Vagina (tissue), 2 donors: ENCODE results near the gene AARSD1. TPM values are rescaled to one million over a fixed set of nuclear protein-coding genes. Genes with fewer than 3 reads are reported as not detected.

Experiments used
- DNase-seq, 2 donors: peaks; one replicate each; pipeline ENCODE4 v3.0.0-alpha.2; 2017; ENCODE audit errors: extremely low spot score in 2 of 2
- H3K27ac ChIP-seq: fragments of 200-600 bp; sonication (generic); one replicate; pipeline ENCODE4 v1.5.1; 2019
- H3K27me3 ChIP-seq: fragments of 200-600 bp; sonication (generic); one replicate; pipeline ENCODE4 v1.5.1; 2019
- H3K36me3 ChIP-seq, 2 donors: fragments of 200-600 bp; sonication (generic); one replicate each; pipeline ENCODE4 v1.5.1; 2017 to 2019
- H3K4me1 ChIP-seq: fragments of 200-600 bp; sonication (generic); one replicate; pipeline ENCODE4 v1.5.1; 2019
- H3K4me3 ChIP-seq, 2 donors: fragments of 200-600 bp; sonication (generic); 1 replicate in 1 of 2; 2 replicates in 1 of 2; pipeline ENCODE4 v1.5.1; 2016 to 2019
- H3K9me3 ChIP-seq: fragments of 200-600 bp; sonication (generic); one replicate; pipeline ENCODE4 v1.5.1; 2019
- POLR2A ChIP-seq, 2 donors: fragments of 450-650 bp; IDR thresholded peaks; one replicate each; pipeline ENCODE4 v1.6.1; 2017; ENCODE audit warnings: antibody characterized with exemption in 2 of 2, mild to moderate bottlenecking in 2 of 2, moderate library complexity in 2 of 2
- POLR2AphosphoS5 ChIP-seq, 2 donors: sonication (generic); formaldehyde crosslinking; IDR thresholded peaks; one replicate each; pipeline ENCODE4 v1.9.0; 2017; ENCODE audit warnings: antibody characterized with exemption in 2 of 2, mild to moderate bottlenecking in 2 of 2, low read depth in 1 of 2; ENCODE audit not compliant: insufficient read depth in 1 of 2
- intact Hi-C: fragments of 100-400 bp; cut with DNase I; formaldehyde crosslinking; loops from one replicate; pipeline ENCODE4 v1.15.1; 2023
- total RNA-seq: library from RNA; depleted of rRNA; stranded (reverse); fragments of >200 nt; gene quantifications from one replicate; pipeline ENCODE4 v1.2.3, GENCODE V29; 2016
- TF ChIP-seq, protein P1 (sequence below), 3 experiments: fragments of 450-650 bp in 2 of 3; fragments of 200-600 bp in 1 of 3; sonication (generic) in 1 of 3; IDR thresholded peaks; one replicate each; pipeline ENCODE4 v1.5.1; 2017 to 2019; ENCODE audit warnings: antibody characterized with exemption in 3 of 3, mild to moderate bottlenecking in 2 of 3, moderate library complexity in 2 of 3

Gene AARSD1
- total RNA-seq, 1 donor from 2014 or later, result 53.5 TPM

DNA sequence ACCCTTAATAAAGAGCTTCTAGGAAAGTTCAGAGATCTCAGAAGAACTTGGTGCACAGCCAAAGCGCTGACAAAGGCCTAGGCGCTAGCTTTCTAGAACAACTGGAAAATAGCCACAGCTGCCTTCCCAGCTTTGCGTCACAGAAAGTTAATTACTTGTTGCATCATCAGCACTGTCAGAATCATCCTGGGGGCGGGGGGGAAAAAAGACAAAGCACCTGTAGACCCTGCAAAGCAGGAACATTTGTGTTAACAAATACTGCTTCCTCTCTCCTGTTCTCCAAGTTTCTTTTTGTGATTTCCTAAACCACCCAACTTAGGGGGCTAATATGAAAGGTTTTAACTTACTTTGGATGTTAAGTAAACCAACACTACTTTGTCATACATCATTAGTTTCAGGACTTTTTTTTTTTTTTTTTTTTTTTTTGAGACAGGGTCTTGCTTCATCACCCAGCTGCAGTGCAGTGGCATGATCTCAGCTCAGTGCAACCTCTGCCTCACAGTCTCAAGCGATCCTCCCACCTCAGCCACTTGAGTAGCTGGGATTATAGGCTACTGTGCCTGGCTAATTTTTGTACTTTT lies 4.8 kb upstream of the AARSD1 start:
- no peak overlapping the region for H3K4me3 ChIP-seq
- H3K4me1 ChIP-seq, result no peaks in the 10 kb centered on the region
- no peaks in the 10 kb centered on the region for H3K36me3 ChIP-seq
- no peaks in the 10 kb centered on the region for H3K9me3 ChIP-seq
- H3K27me3 ChIP-seq, result no peaks in the 10 kb centered on the region
- no peak for TF ChIP-seq POLR2AphosphoS5 (IDR thresholded peaks at IDR 0.05; ENCODE audit: insufficient read depth in 1 of 2, low read depth in 1 of 2)
- TF ChIP-seq POLR2A (IDR thresholded peaks at IDR 0.05), result no peak
- TF ChIP-seq, protein P1, sequence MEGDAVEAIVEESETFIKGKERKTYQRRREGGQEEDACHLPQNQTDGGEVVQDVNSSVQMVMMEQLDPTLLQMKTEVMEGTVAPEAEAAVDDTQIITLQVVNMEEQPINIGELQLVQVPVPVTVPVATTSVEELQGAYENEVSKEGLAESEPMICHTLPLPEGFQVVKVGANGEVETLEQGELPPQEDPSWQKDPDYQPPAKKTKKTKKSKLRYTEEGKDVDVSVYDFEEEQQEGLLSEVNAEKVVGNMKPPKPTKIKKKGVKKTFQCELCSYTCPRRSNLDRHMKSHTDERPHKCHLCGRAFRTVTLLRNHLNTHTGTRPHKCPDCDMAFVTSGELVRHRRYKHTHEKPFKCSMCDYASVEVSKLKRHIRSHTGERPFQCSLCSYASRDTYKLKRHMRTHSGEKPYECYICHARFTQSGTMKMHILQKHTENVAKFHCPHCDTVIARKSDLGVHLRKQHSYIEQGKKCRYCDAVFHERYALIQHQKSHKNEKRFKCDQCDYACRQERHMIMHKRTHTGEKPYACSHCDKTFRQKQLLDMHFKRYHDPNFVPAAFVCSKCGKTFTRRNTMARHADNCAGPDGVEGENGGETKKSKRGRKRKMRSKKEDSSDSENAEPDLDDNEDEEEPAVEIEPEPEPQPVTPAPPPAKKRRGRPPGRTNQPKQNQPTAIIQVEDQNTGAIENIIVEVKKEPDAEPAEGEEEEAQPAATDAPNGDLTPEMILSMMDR (IDR thresholded peaks at IDR 0.05), result no peak
- DNase-seq, result no peak
- no peak overlapping the region for H3K27ac ChIP-seq
- intact Hi-C loops, result no loop called here

DNA sequence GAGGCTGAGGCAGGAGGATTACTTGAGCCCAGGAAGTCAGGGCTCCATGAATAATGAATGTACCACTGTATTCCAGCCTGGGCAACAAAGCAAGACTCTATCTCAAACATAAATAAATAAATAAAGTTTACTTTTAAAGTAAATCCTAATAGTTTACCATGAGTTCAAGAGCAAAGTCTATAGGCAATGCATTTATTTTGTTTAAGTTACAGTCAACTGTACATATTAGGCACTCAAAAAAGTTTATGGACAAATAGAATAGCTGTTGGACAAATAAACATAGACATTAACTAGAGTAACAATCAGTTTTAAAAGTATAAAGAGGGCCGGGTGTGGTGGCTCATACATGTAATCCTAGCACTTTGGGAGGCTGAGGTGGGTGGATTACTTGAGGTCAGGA lies 3.7 kb upstream of the AARSD1 start:
- intact Hi-C loops, result no loop called here
- no peak for DNase-seq
- Histone ChIP-seq H3K27me3 (no peaks in the 10 kb centered on the region), H3K36me3 (no peaks in the 10 kb centered on the region), H3K9me3 (no peaks in the 10 kb centered on the region), H3K27ac (no peak overlapping the region), H3K4me1 (peaks cover 9% of the 10 kb centered on the region), H3K4me3 (no peak overlapping the region)
- TF ChIP-seq POLR2AphosphoS5 (IDR thresholded peaks at IDR 0.05; ENCODE audit: insufficient read depth in 1 of 2, low read depth in 1 of 2) (no peak), POLR2A (IDR thresholded peaks at IDR 0.05) (no peak)
- TF ChIP-seq, protein P1 (IDR thresholded peaks at IDR 0.05), result no peak

DNA sequence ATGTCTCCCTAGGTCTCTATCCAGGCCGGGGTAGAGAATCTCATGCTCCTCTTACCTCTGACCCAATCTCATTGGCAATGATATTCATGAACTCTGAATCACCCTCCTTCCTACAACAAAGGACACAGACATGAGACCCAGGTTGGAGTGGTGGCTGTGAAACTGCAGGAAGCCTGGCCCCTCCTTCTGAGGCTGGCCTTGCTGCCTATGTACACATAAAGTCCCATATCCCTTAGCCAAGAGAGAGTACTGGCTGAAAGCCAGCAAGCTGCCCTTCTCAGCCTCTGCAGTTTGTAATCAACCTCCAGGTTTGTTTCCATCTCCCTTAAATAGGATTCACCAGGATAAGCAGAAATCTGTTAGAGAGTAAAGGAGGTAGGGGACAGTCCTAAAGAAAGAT lies 10.6 kb downstream of the AARSD1 start:
- DNase-seq, result no peak
- H3K9me3 ChIP-seq, result no peaks in the 10 kb centered on the region
- H3K27me3 ChIP-seq, result no peaks in the 10 kb centered on the region
- TF ChIP-seq, protein P1 (IDR thresholded peaks at IDR 0.05), result no peak
- TF ChIP-seq POLR2A (IDR thresholded peaks at IDR 0.05) (no peak), POLR2AphosphoS5 (IDR thresholded peaks at IDR 0.05; ENCODE audit: insufficient read depth in 1 of 2, low read depth in 1 of 2) (no peak)
- intact Hi-C loops, result no loop called here
- H3K27ac ChIP-seq, result no peak overlapping the region
- H3K4me3 ChIP-seq, result no peak overlapping the region
- H3K36me3 ChIP-seq, result peaks cover 0 to 74% of the 10 kb centered on the region in 2 donors
- H3K4me1 ChIP-seq, result no peaks in the 10 kb centered on the region

DNA sequence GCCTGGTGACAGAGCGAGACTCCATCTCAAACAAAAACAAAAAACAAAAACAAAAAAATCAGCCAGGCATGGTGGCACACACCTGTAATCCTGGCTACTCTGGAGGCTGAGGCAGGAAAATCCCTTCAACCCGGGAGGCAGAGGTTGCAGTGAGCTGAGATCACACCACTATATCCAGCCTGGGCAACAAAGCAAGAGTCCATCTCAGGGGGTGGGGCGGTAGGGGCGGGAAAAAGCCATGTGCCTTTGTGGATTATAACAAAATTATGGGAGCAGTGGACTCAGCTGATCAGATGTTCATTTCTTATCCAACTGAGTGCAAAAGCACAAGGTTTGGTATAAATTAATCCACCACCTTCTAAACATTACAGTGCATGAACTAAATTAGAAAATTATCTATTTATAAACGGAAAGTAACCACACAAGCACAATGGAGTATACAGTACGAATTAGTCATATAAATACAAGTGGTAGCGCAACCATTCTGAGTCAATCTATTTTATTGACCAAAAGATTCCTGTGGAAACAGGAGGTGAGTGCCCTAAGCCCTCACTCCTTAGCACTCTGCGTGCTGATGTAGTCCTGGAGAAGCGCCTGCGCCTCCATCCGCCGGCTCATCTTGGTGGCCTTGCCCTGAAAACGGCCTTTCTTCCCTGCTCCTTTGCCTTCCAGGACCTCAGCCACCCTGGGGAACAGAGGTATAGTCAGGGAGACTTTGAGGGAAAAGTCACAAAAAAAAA lies 14.0 kb downstream of the AARSD1 start:
- Histone ChIP-seq H3K9me3 (no peaks in the 10 kb centered on the region), H3K36me3 (peaks cover 0 to 57% of the 10 kb centered on the region in 2 donors), H3K4me1 (no peaks in the 10 kb centered on the region), H3K4me3 (no peak overlapping the region), H3K27me3 (no peaks in the 10 kb centered on the region), H3K27ac (no peak overlapping the region)
- no peak for DNase-seq
- intact Hi-C loops, result no loop called here
- no peak for TF ChIP-seq POLR2A (IDR thresholded peaks at IDR 0.05)
- TF ChIP-seq, protein P1 (IDR thresholded peaks at IDR 0.05), result no peak
- no peak for TF ChIP-seq POLR2AphosphoS5 (IDR thresholded peaks at IDR 0.05; ENCODE audit: insufficient read depth in 1 of 2, low read depth in 1 of 2)

DNA sequence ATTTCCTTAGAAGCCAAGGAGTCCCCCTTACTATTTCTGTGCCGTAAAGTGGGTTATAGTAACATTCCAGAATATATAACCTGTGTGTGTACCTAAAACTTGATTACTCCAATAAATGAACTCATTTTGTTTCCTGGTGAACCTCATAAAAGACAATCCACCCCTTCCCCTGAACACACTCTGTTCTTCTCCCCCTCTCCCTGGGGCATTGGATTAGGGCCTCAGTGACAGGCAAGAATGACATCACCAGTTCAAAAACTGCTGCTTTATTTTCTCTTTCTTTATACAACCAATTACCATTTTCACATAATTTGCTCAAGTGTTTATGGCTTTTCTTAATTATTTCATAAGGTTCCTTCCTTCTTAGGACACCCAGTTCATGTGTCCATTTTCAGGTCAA lies 17.4 kb downstream of the AARSD1 start:
- Histone ChIP-seq H3K4me1 (no peaks in the 10 kb centered on the region), H3K4me3 (no peak overlapping the region)

More for the DNA sequence above, 17.4 kb downstream of the AARSD1 start:
- peaks cover 0 to 36% of the 10 kb centered on the region in 2 donors for H3K36me3 ChIP-seq
- no peaks in the 10 kb centered on the region for H3K9me3 ChIP-seq
- no peak for DNase-seq
- no peaks in the 10 kb centered on the region for H3K27me3 ChIP-seq
- intact Hi-C loops, result no loop called here
- H3K27ac ChIP-seq, result no peak overlapping the region
- TF ChIP-seq POLR2AphosphoS5 (IDR thresholded peaks at IDR 0.05; ENCODE audit: insufficient read depth in 1 of 2, low read depth in 1 of 2) (no peak), POLR2A (IDR thresholded peaks at IDR 0.05) (no peak)
- TF ChIP-seq, protein P1 (IDR thresholded peaks at IDR 0.05), result no peak
